Activated naive CD4-positive, alpha-beta T cell treated with anti-CD3 and anti-CD28 coated beads, Interleukin-2, amount 10 ng/mL, durations not matched to agents 7 days and 5 days (primary cell): ENCODE measurements around the gene MLXIP.

Experiments
- CTCF ChIA-PET: fragments of 350-600 bp; sonication (Branson Sonifier 250); formaldehyde crosslinking; loops from one replicate; lab custom pipeline; 2021; ENCODE audit warnings: antibody characterized with exemption; lab: Charles Lee
- DNase-seq: peaks from one replicate; pipeline ENCODE4 v3.0.0-alpha.2; 2020
- H3K27ac Mint-ChIP-seq: one replicate; pipeline ENCODE4 v1.8.0; 2021; ENCODE audit warnings: mild to moderate bottlenecking, moderate library complexity, mixed read lengths
- H3K27me3 Mint-ChIP-seq: one replicate; pipeline ENCODE4 v1.8.0; 2021; ENCODE audit warnings: mild to moderate bottlenecking, mixed read lengths
- H3K36me3 Mint-ChIP-seq: one replicate; pipeline ENCODE4 v1.8.0; 2021; ENCODE audit warnings: mixed read lengths
- H3K4me1 Mint-ChIP-seq: one replicate; pipeline ENCODE4 v1.8.0; 2021; ENCODE audit warnings: mixed read lengths
- H3K4me3 Mint-ChIP-seq: one replicate; pipeline ENCODE4 v1.8.0; 2021; ENCODE audit warnings: mild to moderate bottlenecking, moderate library complexity, mixed read lengths
- H3K9me3 Mint-ChIP-seq: one replicate; pipeline ENCODE4 v1.8.0; 2021; ENCODE audit warnings: mixed read lengths

The MLXIP gene

GRCh38 chr12:122150127-122150681 lies 71.6 kb downstream of the MLXIP start:
- DNase-seq = no peak
- Mint-ChIP-seq H3K9me3 (no peaks in the 10 kb centered on the region), H3K27ac (no peak overlapping the region), H3K36me3 (no peaks in the 10 kb centered on the region), H3K27me3 (peaks cover 30% of the 10 kb centered on the region), H3K4me1 (no peaks in the 10 kb centered on the region), H3K4me3 (no peak overlapping the region)
- CTCF ChIA-PET = interaction anchor here (0.7 kb wide), 1 partner anchor 13 kb away, joined by 4 read pairs; no protein-coding TSS in a partner anchor

DNA sequence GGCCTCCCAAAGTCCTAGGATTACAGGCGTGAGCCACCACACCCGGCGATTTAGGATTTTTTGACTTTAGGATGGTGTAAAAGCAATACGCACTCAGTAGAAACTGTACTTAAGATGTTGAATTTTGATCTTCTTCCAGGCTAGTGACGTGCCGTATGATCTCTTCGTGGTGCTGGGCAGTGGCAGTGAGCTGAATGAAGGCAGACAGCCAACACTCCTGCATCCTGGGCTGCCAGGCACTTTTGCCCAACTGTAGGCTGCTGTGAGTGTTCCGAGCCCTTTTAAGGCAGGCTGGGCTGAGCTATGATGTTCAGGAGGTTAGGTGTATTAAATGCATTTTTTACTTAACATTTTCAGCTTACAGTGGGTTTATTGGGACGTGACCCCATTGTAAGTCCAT lies 74.2 kb downstream of the MLXIP start:
- DNase-seq = no peak
- Mint-ChIP-seq H3K27me3 (peaks cover 30% of the 10 kb centered on the region), H3K27ac (no peak overlapping the region), H3K9me3 (no peaks in the 10 kb centered on the region), H3K4me3 (no peak overlapping the region), H3K36me3 (no peaks in the 10 kb centered on the region), H3K4me1 (no peaks in the 10 kb centered on the region)
- CTCF ChIA-PET = interaction anchor here (1.1 kb wide), 1 partner anchor 38 kb away, joined by 3 read pairs; no protein-coding TSS in a partner anchor

GRCh38 chr12:122155705-122156104 lies 77.1 kb downstream of the MLXIP start:
- DNase-seq = no peak
- Mint-ChIP-seq H3K27ac (no peak overlapping the region), H3K4me3 (no peak overlapping the region), H3K9me3 (no peaks in the 10 kb centered on the region), H3K4me1 (no peaks in the 10 kb centered on the region), H3K36me3 (no peaks in the 10 kb centered on the region), H3K27me3 (peaks cover 16% of the 10 kb centered on the region)
- CTCF ChIA-PET = interaction anchor here (0.6 kb wide), 1 partner anchor 9 kb away, joined by 3 read pairs; no protein-coding TSS in a partner anchor

DNA sequence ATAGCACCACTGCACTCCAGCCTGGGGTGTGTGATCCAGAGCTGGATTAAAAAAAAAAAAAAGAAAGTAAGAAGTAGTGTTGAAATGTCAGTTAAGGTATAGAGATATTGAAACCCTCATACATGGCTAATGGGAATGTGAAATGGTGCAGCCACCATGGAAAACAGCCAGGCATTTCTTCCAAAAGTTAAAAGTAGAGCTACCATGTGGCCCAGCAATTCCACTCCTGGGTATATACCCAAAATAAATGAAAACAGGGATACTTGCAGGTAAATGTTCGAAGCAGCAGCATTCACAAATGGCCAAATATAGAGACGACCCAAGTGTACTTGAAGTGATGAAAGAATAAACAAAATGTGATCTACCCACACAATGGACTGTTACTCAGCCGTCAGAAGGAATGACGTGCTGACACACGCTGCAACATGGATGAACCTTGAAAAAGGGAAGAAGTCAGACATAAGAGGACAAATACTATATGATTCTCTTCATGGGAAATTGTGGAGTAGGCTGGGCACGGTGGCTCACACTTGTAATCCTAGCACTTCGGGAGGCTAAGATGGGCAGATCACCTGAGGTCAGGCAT lies 80.2 kb downstream of the MLXIP start:
- DNase-seq = no peak
- H3K27me3 Mint-ChIP-seq = peaks cover 9% of the 10 kb centered on the region
- H3K27ac Mint-ChIP-seq = no peak overlapping the region
- peaks cover 11% of the 10 kb centered on the region for H3K4me1 Mint-ChIP-seq
- no peak overlapping the region for H3K4me3 Mint-ChIP-seq
- CTCF ChIA-PET = interaction anchor here (1.1 to 1.7 kb wide), 2 partner anchors 34 to 104 kb away, joined by 3 to 4 read pairs; no protein-coding TSS in a partner anchor
- no peaks in the 10 kb centered on the region for H3K9me3 Mint-ChIP-seq
- no peaks in the 10 kb centered on the region for H3K36me3 Mint-ChIP-seq

- Mint-ChIP-seq H3K4me3 (no peak overlapping the region), H3K27me3 (peaks cover 10% of the 10 kb centered on the region), H3K9me3 (no peaks in the 10 kb centered on the region), H3K36me3 (no peaks in the 10 kb centered on the region), H3K4me1 (peaks cover 11% of the 10 kb centered on the region), H3K27ac (no peak overlapping the region)
- CTCF ChIA-PET = interaction anchor here (1.1 kb wide), 1 partner anchor 33 kb away, joined by 3 read pairs; no protein-coding TSS in a partner anchor
- no peak for DNase-seq
Measured at GRCh38 chr12:122159882-122160281, 81.3 kb downstream of the MLXIP start.

GRCh38 chr12:122160761-122161160 lies 82.2 kb downstream of the MLXIP start:
- H3K4me1 Mint-ChIP-seq = peaks cover 11% of the 10 kb centered on the region
- H3K36me3 Mint-ChIP-seq = no peaks in the 10 kb centered on the region
- peaks cover 13% of the 10 kb centered on the region for H3K27me3 Mint-ChIP-seq
- H3K4me3 Mint-ChIP-seq = no peak overlapping the region
- CTCF ChIA-PET = interaction anchor here (0.7 kb wide), 1 partner anchor 12 kb away, joined by 3 read pairs; no protein-coding TSS in a partner anchor
- DNase-seq = no peak
- no peaks in the 10 kb centered on the region for H3K9me3 Mint-ChIP-seq
- no peak overlapping the region for H3K27ac Mint-ChIP-seq

DNA sequence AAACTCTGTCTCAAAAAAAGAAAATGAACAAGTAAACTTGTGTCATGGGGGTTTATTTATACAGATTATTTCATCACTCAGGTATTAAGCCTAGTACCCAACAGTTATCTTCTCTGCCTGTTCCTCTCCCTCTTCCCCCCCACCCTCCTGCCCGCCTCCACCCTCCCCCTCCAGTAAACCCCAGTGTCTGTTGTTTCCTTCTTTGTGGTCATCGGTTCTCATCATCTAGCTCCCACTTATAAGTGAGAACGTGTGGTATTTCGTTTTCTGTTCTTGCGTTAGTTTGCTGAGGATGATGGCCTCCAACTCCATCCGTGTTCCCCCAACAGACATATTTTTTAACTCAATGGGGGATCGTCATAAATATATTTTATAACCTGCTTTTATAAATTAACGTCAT lies 83.1 kb downstream of the MLXIP start:
- H3K27ac Mint-ChIP-seq = no peak overlapping the region
- no peaks in the 10 kb centered on the region for H3K9me3 Mint-ChIP-seq
- H3K36me3 Mint-ChIP-seq = no peaks in the 10 kb centered on the region
- H3K4me3 Mint-ChIP-seq = no peak overlapping the region
- peaks cover 11% of the 10 kb centered on the region for H3K4me1 Mint-ChIP-seq
- CTCF ChIA-PET = interaction anchor here (0.7 kb wide), 1 partner anchor 13 kb away, joined by 3 read pairs; no protein-coding TSS in a partner anchor
- no peak for DNase-seq
- H3K27me3 Mint-ChIP-seq = peaks cover 15% of the 10 kb centered on the region

DNA sequence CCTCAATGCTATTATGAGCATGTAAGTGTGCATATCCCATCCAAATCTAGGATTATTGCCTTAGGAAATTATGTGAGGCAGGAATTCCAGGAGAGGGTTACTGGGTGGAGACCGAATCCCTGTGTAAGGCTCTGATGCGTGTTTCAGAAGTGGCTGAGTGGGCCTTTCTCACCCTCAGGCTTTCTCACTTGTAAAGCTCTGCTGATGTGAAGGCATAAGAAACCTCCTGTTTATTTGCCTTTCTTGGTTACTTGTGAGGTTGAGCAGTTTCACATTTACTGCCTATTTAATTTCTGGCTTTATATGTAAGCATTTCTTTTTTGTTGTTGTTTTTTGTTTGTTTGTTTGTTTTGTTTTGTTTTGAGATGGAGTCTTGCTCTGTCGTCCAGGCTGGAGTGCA lies 84.4 kb downstream of the MLXIP start:
- DNase-seq = no peak
- Mint-ChIP-seq H3K36me3 (no peaks in the 10 kb centered on the region), H3K9me3 (no peaks in the 10 kb centered on the region), H3K27ac (no peak overlapping the region), H3K4me3 (no peak overlapping the region), H3K4me1 (peaks cover 11% of the 10 kb centered on the region), H3K27me3 (peaks cover 21% of the 10 kb centered on the region)
- CTCF ChIA-PET = interaction anchor here (0.6 to 0.9 kb wide), 2 partner anchors 12 to 28 kb away, joined by 3 to 4 read pairs; no protein-coding TSS in a partner anchor

- no peak for DNase-seq
- Mint-ChIP-seq H3K9me3 (no peaks in the 10 kb centered on the region), H3K4me3 (no peak overlapping the region), H3K36me3 (no peaks in the 10 kb centered on the region), H3K4me1 (peaks cover 8% of the 10 kb centered on the region), H3K27ac (no peak overlapping the region), H3K27me3 (peaks cover 25% of the 10 kb centered on the region)
- CTCF ChIA-PET = interaction anchor here (0.7 to 1.9 kb wide), 3 partner anchors 24 to 43 kb away, joined by 3 to 6 read pairs (median 3); no protein-coding TSS in a partner anchor
Measured at GRCh38 chr12:122166422-122167349, 88.1 kb downstream of the MLXIP start.

DNA sequence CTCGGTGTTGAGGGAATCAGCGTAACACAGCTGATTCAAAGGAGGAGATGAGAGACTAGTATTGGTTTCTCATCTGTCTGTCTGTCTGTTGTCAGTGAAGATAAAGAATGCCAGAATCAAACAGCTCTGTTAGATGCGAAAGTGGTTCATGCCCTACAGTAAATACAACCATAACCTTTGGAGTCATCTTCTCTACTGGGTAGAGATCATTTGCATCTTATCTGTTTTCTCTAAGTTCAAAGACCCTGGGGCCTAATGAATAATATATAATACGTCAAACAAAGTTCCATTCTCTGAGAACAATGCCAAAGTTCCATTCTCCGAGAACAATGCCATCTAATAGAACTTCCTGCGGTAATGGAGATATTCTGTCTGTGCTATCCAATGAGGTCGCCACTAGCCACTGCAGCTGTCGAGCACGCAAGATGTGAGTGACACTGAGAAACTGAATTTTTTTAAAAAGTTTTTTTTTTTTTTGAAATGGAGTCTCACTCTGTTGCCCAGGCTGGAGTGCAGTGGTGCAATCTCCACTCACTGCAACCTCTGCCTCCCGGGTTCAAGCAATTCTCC lies 88.9 kb downstream of the MLXIP start:
- Mint-ChIP-seq H3K4me3 (no peak overlapping the region), H3K9me3 (no peaks in the 10 kb centered on the region), H3K27me3 (peaks cover 26% of the 10 kb centered on the region), H3K27ac (no peak overlapping the region), H3K36me3 (no peaks in the 10 kb centered on the region), H3K4me1 (peaks cover 2% of the 10 kb centered on the region)
- CTCF ChIA-PET = interaction anchor here (1.2 to 1.9 kb wide), 2 partner anchors 24 to 44 kb away, joined by 3 to 6 read pairs; no protein-coding TSS in a partner anchor
- no peak for DNase-seq

DNA sequence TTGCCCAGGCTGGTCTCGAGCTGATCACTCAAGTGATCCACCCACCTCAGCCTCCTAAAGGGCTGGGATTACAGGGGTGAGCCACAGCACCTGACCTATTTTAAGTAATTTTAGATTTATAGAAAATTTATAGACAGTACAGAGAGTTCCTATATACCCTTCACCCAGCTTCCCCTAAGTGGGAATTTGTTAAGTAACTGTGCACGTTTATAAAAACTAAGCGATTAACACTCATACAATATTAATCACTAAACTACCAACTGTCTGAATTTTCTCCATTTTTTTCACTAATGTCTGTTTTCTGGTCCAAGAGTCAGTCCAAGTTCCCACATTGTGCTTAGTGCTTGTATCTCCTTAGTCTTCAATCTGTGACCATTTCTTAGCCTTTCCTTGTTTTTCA lies 89.9 kb downstream of the MLXIP start:
- CTCF ChIA-PET = no interaction called here
- H3K9me3 Mint-ChIP-seq = no peaks in the 10 kb centered on the region
- no peaks in the 10 kb centered on the region for H3K4me1 Mint-ChIP-seq
- H3K4me3 Mint-ChIP-seq = no peak overlapping the region
- H3K36me3 Mint-ChIP-seq = no peaks in the 10 kb centered on the region
- DNase-seq = no peak
- peaks cover 29% of the 10 kb centered on the region for H3K27me3 Mint-ChIP-seq
- no peak overlapping the region for H3K27ac Mint-ChIP-seq

DNA sequence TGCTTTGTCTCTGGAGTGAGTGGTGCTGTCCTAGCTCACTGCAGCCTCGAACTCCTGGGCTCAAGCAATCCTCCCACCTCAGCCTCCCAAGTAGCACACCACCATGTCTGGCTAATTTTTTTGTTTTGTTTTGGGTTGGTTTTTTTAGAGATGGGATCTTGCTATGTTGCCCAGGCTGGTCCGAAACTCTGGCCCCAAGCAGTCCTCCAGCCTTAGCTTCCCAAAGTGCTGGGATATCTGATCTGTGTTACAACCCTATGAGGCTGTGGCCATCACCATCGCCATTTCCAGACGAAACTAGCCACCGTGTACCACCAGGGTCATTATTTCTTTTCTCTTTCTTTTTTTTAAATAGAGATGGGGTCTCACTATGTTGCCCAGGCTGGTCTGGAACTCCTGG lies 92.8 kb downstream of the MLXIP start:
- no peak for DNase-seq
- no peaks in the 10 kb centered on the region for H3K4me1 Mint-ChIP-seq
- no peaks in the 10 kb centered on the region for H3K9me3 Mint-ChIP-seq
- H3K4me3 Mint-ChIP-seq = no peak overlapping the region
- H3K27ac Mint-ChIP-seq = no peak overlapping the region
- no peaks in the 10 kb centered on the region for H3K36me3 Mint-ChIP-seq
- CTCF ChIA-PET = interaction anchor here (0.6 kb wide), 1 partner anchor 123 kb away, joined by 3 read pairs; no protein-coding TSS in a partner anchor
- H3K27me3 Mint-ChIP-seq = peaks cover 42% of the 10 kb centered on the region

- DNase-seq = no peak
- H3K9me3 Mint-ChIP-seq = no peaks in the 10 kb centered on the region
- H3K36me3 Mint-ChIP-seq = no peaks in the 10 kb centered on the region
- H3K27me3 Mint-ChIP-seq = peaks cover 34% of the 10 kb centered on the region
- CTCF ChIA-PET = no interaction called here
- no peaks in the 10 kb centered on the region for H3K4me1 Mint-ChIP-seq
- no peak overlapping the region for H3K27ac Mint-ChIP-seq
- H3K4me3 Mint-ChIP-seq = no peak overlapping the region
Measured at GRCh38 chr12:122172262-122172939, 93.8 kb downstream of the MLXIP start.
